Keratinocyte (primary cell): ENCODE data around the gene BLOC1S2.

ENCODE experiments used
- EZH2 ChIP-seq: IDR thresholded peaks from one replicate; pipeline ENCODE4 v1.6.1; 2012; ENCODE audit warnings: inconsistent platforms, mild to moderate bottlenecking, low read length, moderate library complexity
- TF ChIP-seq, protein P1 (sequence below), 3 experiments: IDR thresholded peaks in 1 of 3; conservative IDR thresholded peaks in 1 of 3; optimal IDR thresholded peaks in 1 of 3; 2 replicates in 2 of 3; 3 replicates in 1 of 3; pipeline versions ENCODE3 to v1.5.1; 2011; ENCODE audit warnings: low read length in 3 of 3, mild to moderate bottlenecking in 3 of 3, moderate library complexity in 2 of 3, control low read depth in 1 of 3, inconsistent platforms in 1 of 3; ENCODE audit not compliant: insufficient read depth in 2 of 3; ENCODE audit errors: extremely low read depth in 1 of 3

DNA sequence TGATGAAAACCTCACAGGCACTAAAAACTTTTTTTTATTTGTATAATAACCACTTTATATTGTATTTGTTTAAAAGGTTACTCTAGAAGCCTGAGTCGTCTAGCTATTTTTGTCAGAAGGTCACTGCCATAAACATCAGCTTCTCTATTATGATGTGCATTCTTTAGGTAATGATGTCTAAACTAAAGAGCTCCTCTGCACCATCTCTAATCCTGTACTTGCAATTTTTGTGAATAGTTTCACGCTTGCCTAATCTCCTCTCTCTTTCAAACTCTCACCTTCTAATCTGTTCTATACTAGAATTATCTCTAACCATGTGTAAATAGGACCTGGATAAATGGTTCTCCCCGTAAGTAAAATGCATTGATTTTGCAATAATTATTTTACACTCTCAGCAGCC is 46.6 kb downstream of the BLOC1S2 start:
- TF ChIP-seq, protein P1, sequence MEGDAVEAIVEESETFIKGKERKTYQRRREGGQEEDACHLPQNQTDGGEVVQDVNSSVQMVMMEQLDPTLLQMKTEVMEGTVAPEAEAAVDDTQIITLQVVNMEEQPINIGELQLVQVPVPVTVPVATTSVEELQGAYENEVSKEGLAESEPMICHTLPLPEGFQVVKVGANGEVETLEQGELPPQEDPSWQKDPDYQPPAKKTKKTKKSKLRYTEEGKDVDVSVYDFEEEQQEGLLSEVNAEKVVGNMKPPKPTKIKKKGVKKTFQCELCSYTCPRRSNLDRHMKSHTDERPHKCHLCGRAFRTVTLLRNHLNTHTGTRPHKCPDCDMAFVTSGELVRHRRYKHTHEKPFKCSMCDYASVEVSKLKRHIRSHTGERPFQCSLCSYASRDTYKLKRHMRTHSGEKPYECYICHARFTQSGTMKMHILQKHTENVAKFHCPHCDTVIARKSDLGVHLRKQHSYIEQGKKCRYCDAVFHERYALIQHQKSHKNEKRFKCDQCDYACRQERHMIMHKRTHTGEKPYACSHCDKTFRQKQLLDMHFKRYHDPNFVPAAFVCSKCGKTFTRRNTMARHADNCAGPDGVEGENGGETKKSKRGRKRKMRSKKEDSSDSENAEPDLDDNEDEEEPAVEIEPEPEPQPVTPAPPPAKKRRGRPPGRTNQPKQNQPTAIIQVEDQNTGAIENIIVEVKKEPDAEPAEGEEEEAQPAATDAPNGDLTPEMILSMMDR (optimal IDR thresholded peaks at IDR 0.05 in 1 of 3, IDR thresholded peaks at IDR 0.05 in 1 of 3, conservative IDR thresholded peaks at IDR 0.05 in 1 of 3; ENCODE audit: extremely low read depth in 1 of 3, insufficient read depth in 2 of 3, low read length in 3 of 3): no peak
- no peak for TF ChIP-seq EZH2
